Caki2 (cell line): ENCODE measurements around the gene LAPTM5. TPM values are rescaled to one million over a fixed set of nuclear protein-coding genes. Genes with fewer than 3 reads are reported as not detected.
"Not testable (repeated sequence)": the region's sequence is repeated elsewhere in the genome, so short reads cannot be mapped to it uniquely, and the experiment has no call there.

Experiments used
- DNase-seq: peaks from one replicate; pipeline ENCODE4 v3.0.0-alpha.2; 2015; ENCODE audit warnings: low read depth
- in situ Hi-C: cut with HindIII; loops from 2 replicates; pipeline ENCODE4 v1.10.0; 2016; ENCODE audit warnings: low sequenced_read_pairs, low pct_unique_long_range_greater_than_20kb, mixed read lengths
- total RNA-seq: library from RNA; depleted of rRNA; stranded (reverse); fragments of >200 nt; shearing (Covaris generic); gene quantifications from 2 replicates; pipeline ENCODE4 v1.2.3, GENCODE V29; 2014; ENCODE audit warnings: low replicate concordance; rRNA removed

Gene LAPTM5
- total RNA-seq, result 0.14 and 0.17 TPM in 2 replicates

- in situ Hi-C loops, result no loop called here
- no peak for DNase-seq
Measured at GRCh38 chr1:30757352-30758120, at the start of gene LAPTM5. Gene LAPTM5 (minus strand): TSS chr1:30757774. CDS start chr1:30757745, 29 bp downstream.

- no peak for DNase-seq
- in situ Hi-C loops, result loop anchor here (25.0 kb wide), 1 partner anchor 106 kb away; the partner anchor contains the start of gene SDC3
Measured at GRCh38 chr1:30806381-30807317, 49.1 kb upstream of the LAPTM5 start.

- in situ Hi-C loops, result loop anchor here (25.0 kb wide), 1 partner anchor 107 kb away; the partner anchor contains the start of gene SDC3
- no peak for DNase-seq
Measured at GRCh38 chr1:30805304-30806003, 47.9 kb upstream of the LAPTM5 start.

GRCh38 chr1:30804822-30805221, 47.2 kb upstream of the LAPTM5 start:
- no peak for DNase-seq
- in situ Hi-C loops, result loop anchor here (25.0 kb wide), 1 partner anchor 107 kb away; the partner anchor contains the start of gene SDC3

GRCh38 chr1:30804352-30804751, 46.8 kb upstream of the LAPTM5 start:
- in situ Hi-C loops, result loop anchor here (25.0 kb wide), 1 partner anchor 108 kb away; the partner anchor contains the start of gene SDC3

GRCh38 chr1:30803562-30803961, 46.0 kb upstream of the LAPTM5 start:
- no peak for DNase-seq
- in situ Hi-C loops, result loop anchor here (25.0 kb wide), 1 partner anchor 109 kb away; the partner anchor contains the start of gene SDC3

More at GRCh38 chr1:30804352-30804751, 46.8 kb upstream of the LAPTM5 start:
- DNase-seq, result no peak

GRCh38 chr1:30801771-30802198, 44.2 kb upstream of the LAPTM5 start:
- peak; percentile 62 for DNase-seq
- in situ Hi-C loops, result loop anchor here (25.0 kb wide), 1 partner anchor 111 kb away; the partner anchor contains the start of gene SDC3

GRCh38 chr1:30799233-30799511, 41.6 kb upstream of the LAPTM5 start:
- DNase-seq, result no peak
- in situ Hi-C loops, result no loop called here

- DNase-seq, result no peak
- in situ Hi-C loops, result no loop called here
Measured at GRCh38 chr1:30798389-30799232, 41.0 kb upstream of the LAPTM5 start.

- DNase-seq, result no peak
- in situ Hi-C loops, result no loop called here
Measured at GRCh38 chr1:30795026-30795425, 37.5 kb upstream of the LAPTM5 start.

- in situ Hi-C loops, result no loop called here
Measured at GRCh38 chr1:30794260-30794659, 36.7 kb upstream of the LAPTM5 start.

GRCh38 chr1:30793209-30793608, 35.6 kb upstream of the LAPTM5 start:
- in situ Hi-C loops, result no loop called here
- no peak for DNase-seq

More at GRCh38 chr1:30794260-30794659, 36.7 kb upstream of the LAPTM5 start:
- no peak for DNase-seq

- DNase-seq, result no peak
- in situ Hi-C loops, result no loop called here
Measured at GRCh38 chr1:30791868-30792267, 34.3 kb upstream of the LAPTM5 start.

- in situ Hi-C loops, result no loop called here
- no peak for DNase-seq
Measured at GRCh38 chr1:30790850-30791778, 33.5 kb upstream of the LAPTM5 start.

GRCh38 chr1:30790256-30790525, 32.6 kb upstream of the LAPTM5 start:
- DNase-seq, in situ Hi-C loops: not testable (repeated sequence)

GRCh38 chr1:30789388-30790255, 32.0 kb upstream of the LAPTM5 start:
- in situ Hi-C loops, result no loop called here
- DNase-seq, result no peak
